LNCaP clone FGC (cell line): ENCODE results near the gene TSKU.

ENCODE experiments used
- DNase-seq: peaks from one replicate; pipeline ENCODE4 v3.0.0-alpha.2; 2011; ENCODE audit warnings: low read depth
- H3K4me3 ChIP-seq: 2 replicates; pipeline ENCODE4 v1.5.1; 2011; ENCODE audit warnings: mild to moderate bottlenecking, low read depth, low read length, control low read depth
- CTCF ChIP-seq: IDR thresholded peaks from 2 replicates; pipeline ENCODE4 v1.5.1; 2012; ENCODE audit warnings: mild to moderate bottlenecking; ENCODE audit not compliant: control insufficient read depth, insufficient read depth; ENCODE audit errors: extremely low read depth

TSKU gene

GRCh38 chr11:76806131-76806530, 23.0 kb downstream of the TSKU start:
- no peak overlapping the region for H3K4me3 ChIP-seq
- TF ChIP-seq CTCF, result no peak

GRCh38 chr11:76806608-76807205, 23.6 kb downstream of the TSKU start:
- no peak overlapping the region for H3K4me3 ChIP-seq
- no peak for TF ChIP-seq CTCF
- DNase-seq, result no peak

More at GRCh38 chr11:76806131-76806530, 23.0 kb downstream of the TSKU start:
- no peak for DNase-seq

GRCh38 chr11:76807206-76807875, 24.2 kb downstream of the TSKU start:
- no peak for DNase-seq
- TF ChIP-seq CTCF, result peak; percentile 77
- H3K4me3 ChIP-seq, result no peak overlapping the region

GRCh38 chr11:76808171-76808570, 25.0 kb downstream of the TSKU start:
- DNase-seq, result no peak
- no peak for TF ChIP-seq CTCF
- no peak overlapping the region for H3K4me3 ChIP-seq

GRCh38 chr11:76808996-76809395, 25.8 kb downstream of the TSKU start:
- no peak overlapping the region for H3K4me3 ChIP-seq
- TF ChIP-seq CTCF, result no peak
- DNase-seq, result no peak

GRCh38 chr11:76810151-76810853, 27.1 kb downstream of the TSKU start:
- peak; percentile 73 for TF ChIP-seq CTCF
- no peak for DNase-seq
- H3K4me3 ChIP-seq, result no peak overlapping the region
